Ovary (tissue), 9 donors: ENCODE measurements around the gene GPC3. TPM values are rescaled to one million over a fixed set of nuclear protein-coding genes. Genes with fewer than 3 reads are reported as not detected.

Experiments
- DNase-seq, 5 donors: peaks; one replicate each; pipeline ENCODE4 v3.0.0-alpha.2; 2019 to 2020
- H3K27ac ChIP-seq, 2 donors: fragments of 200-600 bp; one replicate each; pipeline versions ENCODE4 v1.5.1 to v1.8.0; 2019 to 2022
- H3K27me3 ChIP-seq: fragments of 200-600 bp; one replicate; pipeline ENCODE4 v1.8.0; 2022
- H3K36me3 ChIP-seq: fragments of 200-600 bp; sonication (generic); one replicate; pipeline ENCODE4 v1.5.1; 2019
- H3K4me1 ChIP-seq: one replicate; pipeline ENCODE4 v1.8.1; 2013; ENCODE audit warnings: mild to moderate bottlenecking, moderate library complexity; ENCODE audit not compliant: insufficient read depth
- H3K4me3 ChIP-seq: fragments of 200-600 bp; sonication (generic); one replicate; pipeline ENCODE4 v1.5.1; 2017
- H3K9me3 ChIP-seq, 2 donors: fragments of 200-600 bp in 1 of 2; sonication (generic) in 1 of 2; one replicate each; pipeline versions ENCODE4 v1.5.1 to v1.8.1; 2013 to 2019; ENCODE audit warnings: mild to moderate bottlenecking in 1 of 2, moderate library complexity in 1 of 2
- CTCF ChIP-seq, 3 donors: fragments of 450-650 bp in 2 of 3; fragments of 200-600 bp in 1 of 3; IDR thresholded peaks; one replicate each; pipeline versions ENCODE4 v1.5.1 to v1.8.0; 2016 to 2022; ENCODE audit warnings: antibody characterized with exemption in 3 of 3, mild to moderate bottlenecking in 1 of 3
- EP300 ChIP-seq: sonication (generic); formaldehyde crosslinking; IDR thresholded peaks from one replicate; pipeline ENCODE4 v1.6.1; 2017; ENCODE audit warnings: antibody characterized with exemption
- POLR2A ChIP-seq: fragments of 450-650 bp; IDR thresholded peaks from one replicate; pipeline ENCODE4 v1.6.1; 2017; ENCODE audit warnings: antibody characterized with exemption, mild to moderate bottlenecking, moderate library complexity
- WGBS, 3 donors: extraction: QIAGEN DNeasy Blood & Tissue Kit in 1 of 3; methylation state at CpG; one replicate each; pipeline versions ENCODE4 v1.1.5 to v1.1.7; 2013 to 2017; 5-methylcytosine and 5-hydroxymethylcytosine counted together
- intact Hi-C, 4 donors: fragments of 100-400 bp; cut with DNase I; formaldehyde crosslinking; loops; one replicate each; pipeline versions ENCODE4 v1.11.0 to v1.15.1; 2022 to 2023
- polyA plus RNA-seq, 2 donors: library from polyadenylated mRNA; stranded (reverse); fragments of 200-250 nt in 1 of 2; fragments of 350-450 nt in 1 of 2; fragmentation: Illumina TruSeq in 1 of 2; extraction: RNeasy Lipid Tissue Mini Kit (QIAGEN cat#74804) in 1 of 2; gene quantifications; one replicate each; pipeline ENCODE4 v1.2.3, GENCODE V29; 2013 to 2014
- total RNA-seq, 7 donors: library from RNA; depleted of rRNA in 2 of 7; stranded (reverse); fragments of >200 nt in 2 of 7; fragmentation: NEBNext Ultra II Directional in 3 of 7; extraction: Animal tissue kit (Norgen Biotek cat#: 25700) in 3 of 7; gene quantifications; one replicate each; pipeline versions ENCODE4 v1.1.0 to v1.2.4, GENCODE V29; 2016 to 2023
- donor health status: DM: no; HTN: no; CAD: no; lungs with moderate emphysema.
- donor health status: DM: no; HTN: no; CAD: no.
- donor health status: Bipolar disorder and iron deficiency.
- donor health status: DM: yes; HTN: yes; CAD: no.
- donor health status: DM: no; HTN: no; CAD: no.
- donor health status: DM: yes; HTN: yes; CAD: no.

Gene GPC3
- total and polyA plus RNA-seq, 9 donors, result 4.5 to 91.8 (median 12.1) TPM

- 72 to 84% (median 82%) methylated on average over 3 of the region's 3 CpGs for whole genome bisulfite sequencing, 3 donors
- Histone ChIP-seq H3K9me3 (no peaks in the 10 kb centered on the region), H3K4me1 (no peaks in the 10 kb centered on the region), H3K27ac (no peak overlapping the region), H3K27me3 (no peaks in the 10 kb centered on the region), H3K36me3 (no peaks in the 10 kb centered on the region), H3K4me3 (no peak overlapping the region)
- TF ChIP-seq CTCF (IDR thresholded peaks at IDR 0.05), result no peak
- intact Hi-C loops, result no loop called here
- DNase-seq, result no peak
Observed at GRCh38 chrX:133681421-133681820, 304.0 kb downstream of the GPC3 start.

- TF ChIP-seq EP300, result no peak
- TF ChIP-seq POLR2A, result no peak
- no peak for TF ChIP-seq CTCF (IDR thresholded peaks at IDR 0.05)
- intact Hi-C loops, result loop anchor here in 2 of 4 donors (10.0 kb wide), 2 partner anchors 343 to 673 kb away; no protein-coding TSS in a partner anchor
- H3K4me3 ChIP-seq, result no peak overlapping the region
Observed at GRCh38 chrX:133677123-133678063, 308.0 kb downstream of the GPC3 start.

GRCh38 chrX:133676344-133677122, 308.9 kb downstream of the GPC3 start:
- no peak overlapping the region for H3K27ac ChIP-seq
- intact Hi-C loops, result loop anchor here in 2 of 4 donors (10.0 kb wide), 2 partner anchors 342 to 672 kb away; no protein-coding TSS in a partner anchor
- no peak for TF ChIP-seq CTCF (IDR thresholded peaks at IDR 0.05)
- no peak for TF ChIP-seq POLR2A
- TF ChIP-seq EP300, result no peak
- WGBS, 3 donors, result 64 to 68% (median 68%) methylated on average over 1 of the region's 1 CpG
- no peak overlapping the region for H3K4me3 ChIP-seq
- H3K36me3 ChIP-seq, result no peaks in the 10 kb centered on the region
- no peaks in the 10 kb centered on the region for H3K9me3 ChIP-seq
- H3K27me3 ChIP-seq, result no peaks in the 10 kb centered on the region
- no peaks in the 10 kb centered on the region for H3K4me1 ChIP-seq
- DNase-seq, result no peak

More at GRCh38 chrX:133677123-133678063, 308.0 kb downstream of the GPC3 start:
- DNase-seq, result no peak
- H3K27me3 ChIP-seq, result no peaks in the 10 kb centered on the region
- WGBS, 3 donors, result 58 to 76% (median 62%) methylated on average over 6 of the region's 6 CpGs
- no peaks in the 10 kb centered on the region for H3K36me3 ChIP-seq
- H3K4me1 ChIP-seq, result no peaks in the 10 kb centered on the region
- no peak overlapping the region for H3K27ac ChIP-seq
- H3K9me3 ChIP-seq, result no peaks in the 10 kb centered on the region

- no peak overlapping the region for H3K27ac ChIP-seq
- 53 to 67% (median 54%) methylated on average over 6 of the region's 6 CpGs for WGBS, 3 donors
- no peak for TF ChIP-seq EP300
- TF ChIP-seq CTCF (IDR thresholded peaks at IDR 0.05), result no peak
- no peak for TF ChIP-seq POLR2A
- H3K4me1 ChIP-seq, result no peaks in the 10 kb centered on the region
- no peak overlapping the region for H3K4me3 ChIP-seq
- intact Hi-C loops, result loop anchor here in 2 of 4 donors (10.0 kb wide), 2 partner anchors 340 to 670 kb away; no protein-coding TSS in a partner anchor
- H3K9me3 ChIP-seq, result no peaks in the 10 kb centered on the region
- H3K27me3 ChIP-seq, result no peaks in the 10 kb centered on the region
- H3K36me3 ChIP-seq, result no peaks in the 10 kb centered on the region
- no peak for DNase-seq
Observed at GRCh38 chrX:133674726-133675470, 310.5 kb downstream of the GPC3 start.
